IMR-90 (cell line): Measurements from ENCODE around the gene SYDE2. TPM values are rescaled to one million over a fixed set of nuclear protein-coding genes. Genes with fewer than 3 reads are reported as not detected.

Experiments used
- ATAC-seq: fragments of 200-7000 bp; cut with Tn5 transposase; 2 replicates; pipeline ENCODE4 v1.9.1; 2020; ENCODE audit warnings: low read depth, mild to moderate bottlenecking, moderate library complexity
- BruUV-seq: library from RNA; stranded (reverse); fragments of 400-500 nt; replicated peaks from 2 replicates; lab custom pipeline; 2021; lab: Mats Ljungman, UMichigan
- CTCF ChIA-PET: fragments of 300-600 bp; formaldehyde crosslinking; extraction: SDS; loops from one replicate; lab custom pipeline; 2021; ENCODE audit warnings: antibody characterized with exemption; lab: Yijun Ruan, JAX
- POLR2A ChIA-PET: fragments of 300-600 bp; sonication (Branson Sonifier 250); formaldehyde crosslinking; loops from one replicate; lab custom pipeline; 2022; ENCODE audit warnings: antibody characterized with exemption; ENCODE audit not compliant: unreplicated experiment; lab: Charles Lee
- DNase-seq: peaks from one replicate; pipeline ENCODE4 v3.0.0; 2013
- H2AFZ ChIP-seq: replicated peaks from 2 replicates; pipeline ENCODE3; 2013; ENCODE audit warnings: low read length, mild to moderate bottlenecking; ENCODE audit not compliant: poor library complexity
- H2AK5ac ChIP-seq: 2 replicates; pipeline ENCODE4 v1.6.1; 2013; ENCODE audit warnings: low read depth, low read length, inconsistent platforms
- H2AK9ac ChIP-seq: replicated peaks from 2 replicates; pipeline ENCODE3; 2013; ENCODE audit warnings: mild to moderate bottlenecking, low read depth, low read length, moderate library complexity; ENCODE audit not compliant: poor library complexity
- H2BK120ac ChIP-seq: 2 replicates; pipeline ENCODE4 v1.6.1; 2013; ENCODE audit warnings: low read depth, low read length, inconsistent platforms
- H2BK15ac ChIP-seq: 3 replicates; pipeline ENCODE4 v1.6.1; 2013; ENCODE audit warnings: low read depth, low read length, inconsistent platforms
- H2BK20ac ChIP-seq: 2 replicates; pipeline ENCODE4 v1.6.1; 2013; ENCODE audit warnings: low read depth, mild to moderate bottlenecking, inconsistent platforms, low read length, moderate library complexity
- H2BK5ac ChIP-seq: 2 replicates; pipeline ENCODE4 v1.6.1; 2013; ENCODE audit warnings: mild to moderate bottlenecking, low read depth, low read length, inconsistent platforms; ENCODE audit not compliant: poor library complexity, severe bottlenecking
- H3K14ac ChIP-seq: replicated peaks from 2 replicates; pipeline ENCODE4 v1.6.1; 2013; ENCODE audit warnings: low read depth, low read length, inconsistent platforms
- H3K18ac ChIP-seq: 2 replicates; pipeline ENCODE4 v1.6.1; 2013; ENCODE audit warnings: low read depth, low read length, control low read depth
- H3K23ac ChIP-seq: 2 replicates; pipeline ENCODE4 v1.6.1; 2013; ENCODE audit warnings: low read depth, low read length, inconsistent platforms
- H3K27ac ChIP-seq: 2 replicates; pipeline ENCODE4 v1.5.1; 2013; ENCODE audit warnings: mild to moderate bottlenecking, control low read depth, low read length; ENCODE audit not compliant: insufficient read depth
- H3K27me3 ChIP-seq: 2 replicates; pipeline ENCODE4 v1.6.1; 2013; ENCODE audit warnings: low read length; ENCODE audit not compliant: control insufficient read depth, insufficient read depth
- H3K36me3 ChIP-seq: 2 replicates; pipeline ENCODE4 v1.6.1; 2013; ENCODE audit warnings: low read length, mixed read lengths; ENCODE audit not compliant: control insufficient read depth, insufficient read depth
- H3K4ac ChIP-seq: 2 replicates; pipeline ENCODE4 v1.6.1; 2013; ENCODE audit warnings: low read depth, low read length, inconsistent platforms
- H3K4me1 ChIP-seq: 2 replicates; pipeline ENCODE4 v1.6.1; 2013; ENCODE audit warnings: low read length, mixed read lengths; ENCODE audit not compliant: control insufficient read depth, insufficient read depth
- H3K4me2 ChIP-seq: 2 replicates; pipeline ENCODE4 v1.6.1; 2013; ENCODE audit warnings: low read depth, mild to moderate bottlenecking, control low read depth, low read length, moderate library complexity
- H3K4me3 ChIP-seq: 2 replicates; pipeline ENCODE4 v1.5.1; 2013; ENCODE audit warnings: low read depth, mild to moderate bottlenecking, control low read depth, low read length, moderate library complexity; ENCODE audit not compliant: insufficient read depth
- H3K56ac ChIP-seq: 2 replicates; pipeline ENCODE4 v1.6.1; 2013; ENCODE audit warnings: low read length, inconsistent platforms; ENCODE audit not compliant: insufficient read depth; ENCODE audit errors: extremely low read depth
- H3K79me1 ChIP-seq, 2 experiments: 2 replicates each; pipeline ENCODE4 v1.6.1; 2013; ENCODE audit warnings: low read length in 2 of 2, inconsistent platforms in 1 of 2, low read depth in 1 of 2
- H3K9ac ChIP-seq: 2 replicates; pipeline ENCODE4 v1.6.1; 2013; ENCODE audit warnings: low read depth, low read length, control low read depth
- H3K9me1 ChIP-seq: 2 replicates; pipeline ENCODE4 v1.6.1; 2013; ENCODE audit warnings: low read length, inconsistent platforms; ENCODE audit not compliant: insufficient read depth
- H3K9me3 ChIP-seq: 2 replicates; pipeline ENCODE4 v1.6.1; 2013; ENCODE audit warnings: low read length; ENCODE audit not compliant: control insufficient read depth, insufficient read depth
- H4K20me1 ChIP-seq: 2 replicates; pipeline ENCODE4 v1.6.1; 2013; ENCODE audit warnings: low read length, inconsistent platforms; ENCODE audit not compliant: insufficient read depth
- H4K5ac ChIP-seq: 2 replicates; pipeline ENCODE4 v1.6.1; 2013; ENCODE audit warnings: mild to moderate bottlenecking, low read depth, low read length, control low read depth
- H4K8ac ChIP-seq, 2 experiments: 2 replicates each; pipeline ENCODE4 v1.6.1; 2013; ENCODE audit warnings: low read depth in 2 of 2, low read length in 2 of 2, control low read depth in 1 of 2, inconsistent platforms in 1 of 2
- H4K91ac ChIP-seq: 2 replicates; pipeline ENCODE4 v1.6.1; 2013; ENCODE audit warnings: low read depth, low read length, inconsistent platforms; ENCODE audit not compliant: insufficient read depth
- CEBPB ChIP-seq: IDR thresholded peaks from 2 replicates; pipeline ENCODE4 v1.6.1; 2012; ENCODE audit warnings: low read depth, low read length, improper control_type of control experiment
- CHD1 ChIP-seq: IDR thresholded peaks from 2 replicates; pipeline ENCODE4 v1.6.1; 2012; ENCODE audit warnings: low read depth, low read length, improper control_type of control experiment
- FOS ChIP-seq: fragments of 150-350 bp; IDR thresholded peaks from 2 replicates; pipeline ENCODE4 v1.6.1; 2016; ENCODE audit warnings: low read depth, low read length
- MAFK ChIP-seq: IDR thresholded peaks from 2 replicates; pipeline ENCODE4 v1.6.1; 2012; ENCODE audit warnings: low read depth, low read length, improper control_type of control experiment
- MAZ ChIP-seq: IDR thresholded peaks from 2 replicates; pipeline ENCODE4 v1.6.1; 2012; ENCODE audit warnings: low read depth, mild to moderate bottlenecking, low read length, improper control_type of control experiment, moderate library complexity, borderline replicate concordance
- MXI1 ChIP-seq: IDR thresholded peaks from 2 replicates; pipeline ENCODE4 v1.6.1; 2012; ENCODE audit warnings: low read depth, mild to moderate bottlenecking, low read length, moderate library complexity, borderline replicate concordance
- POLR2A ChIP-seq: IDR thresholded peaks from 2 replicates; pipeline ENCODE4 v1.6.1; 2012; ENCODE audit warnings: mild to moderate bottlenecking, low read depth, low read length
- RCOR1 ChIP-seq: IDR thresholded peaks from 2 replicates; pipeline ENCODE4 v1.6.1; 2012; ENCODE audit warnings: mild to moderate bottlenecking, low read length, improper control_type of control experiment; ENCODE audit not compliant: insufficient replicate concordance
- dilution Hi-C: fragments of 300-500 bp; cut with HindIII; formaldehyde crosslinking; loops from one replicate; pipeline ENCODE4 v1.14.3; 2018; ENCODE audit warnings: low sequenced_read_pairs; ENCODE audit not compliant: unreplicated experiment
- in situ Hi-C: fragments of 300-500 bp; cut with MboI; formaldehyde crosslinking; loops from 3 replicates; pipeline ENCODE4 v1.14.3; 2019; ENCODE audit warnings: low sequenced_read_pairs, inconsistent platforms, mixed read lengths
- intact Hi-C: fragments of 100-400 bp; cut with micrococcal nuclease; formaldehyde crosslinking; loops from 2 replicates; pipeline ENCODE4 v1.10.0; 2022
- polyA plus RNA-seq, 3 experiments: library from polyadenylated mRNA; depleted of rRNA; stranded (reverse); fragments of >200 nt; gene quantifications; 2 replicates each; pipeline ENCODE4 v1.2.3, GENCODE V29; 2012; ENCODE audit warnings: low replicate concordance in 1 of 3
- total RNA-seq: library from RNA; depleted of rRNA; stranded (reverse); fragments of >200 nt; gene quantifications from 2 replicates; pipeline ENCODE4 v1.2.3, GENCODE V29; 2012
- TF ChIP-seq, protein P1 (sequence below): fragments of 150-350 bp; IDR thresholded peaks from 2 replicates; pipeline ENCODE4 v1.6.1; 2017; ENCODE audit warnings: mild to moderate bottlenecking, antibody characterized with exemption, low read length, low read depth
- TF ChIP-seq, protein P2 (sequence below): fragments of 150-350 bp; IDR thresholded peaks from 2 replicates; pipeline ENCODE4 v1.6.1; 2016; ENCODE audit warnings: low read depth, mild to moderate bottlenecking, low read length, moderate library complexity, borderline replicate concordance
- TF ChIP-seq, protein P3 (sequence below): conservative IDR thresholded peaks from 2 replicates; pipeline ENCODE4 v1.5.1; 2012; ENCODE audit warnings: mild to moderate bottlenecking, low read depth, low read length, improper control_type of control experiment

SYDE2 gene
- total and polyA plus RNA-seq, 2 of the 4 experiments (the other 2 are of a cell fraction): 1.8 to 10.0 TPM

- TF ChIP-seq, protein P1, sequence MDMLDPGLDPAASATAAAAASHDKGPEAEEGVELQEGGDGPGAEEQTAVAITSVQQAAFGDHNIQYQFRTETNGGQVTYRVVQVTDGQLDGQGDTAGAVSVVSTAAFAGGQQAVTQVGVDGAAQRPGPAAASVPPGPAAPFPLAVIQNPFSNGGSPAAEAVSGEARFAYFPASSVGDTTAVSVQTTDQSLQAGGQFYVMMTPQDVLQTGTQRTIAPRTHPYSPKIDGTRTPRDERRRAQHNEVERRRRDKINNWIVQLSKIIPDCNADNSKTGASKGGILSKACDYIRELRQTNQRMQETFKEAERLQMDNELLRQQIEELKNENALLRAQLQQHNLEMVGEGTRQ: no peak
Measured at GRCh38 chr1:85244271-85245061, 43.6 kb upstream of the SYDE2 start (continued).

GRCh38 chr1:85243372-85243771 is 42.6 kb upstream of the SYDE2 start:
- Histone ChIP-seq H3K36me3 (no peaks in the 10 kb centered on the region), H2BK20ac (no peak overlapping the region), H3K4me1 (peaks cover 27% of the 10 kb centered on the region), H3K4ac (no peak overlapping the region), H2AFZ (no peak overlapping the region), H4K5ac (no peak overlapping the region), H2AK5ac (no peak overlapping the region), H3K14ac (no peak overlapping the region), H3K4me3 (no peak overlapping the region), H3K9me1 (no peaks in the 10 kb centered on the region), H3K9ac (no peak overlapping the region), H3K18ac (no peak overlapping the region), H2BK15ac (no peak overlapping the region), H2BK120ac (no peak overlapping the region), H3K79me1 (no peaks in the 10 kb centered on the region), H3K9me3 (no peaks in the 10 kb centered on the region), H4K20me1 (no peaks in the 10 kb centered on the region), H2AK9ac (no peak overlapping the region), H3K56ac (no peak overlapping the region), H3K23ac (no peak overlapping the region), H2BK5ac (peak overlapping the region; percentile 24), H4K91ac (no peak overlapping the region), H3K4me2 (no peak overlapping the region), H3K27ac (no peak overlapping the region), H3K27me3 (no peaks in the 10 kb centered on the region), H4K8ac (no peak overlapping the region; a peak in 1 of 4 replicates)
- DNase-seq: peak; percentile 34
- in situ Hi-C loops: loop anchor here (5.0 kb wide), 1 partner anchor 121 kb away; no protein-coding TSS in a partner anchor
- ATAC-seq: peak; percentile 19; the same call in 1 of the 2 replicates
- intact Hi-C loops: no loop called here
- ChIA-PET POLR2A (no interaction called here), CTCF (interaction anchor here (0.5 to 3.3 kb wide), 4 partner anchors 11 to 215 kb away, joined by 3 to 12 read pairs (median 4); no protein-coding TSS in a partner anchor)
- dilution Hi-C loops: no loop called here
- no TSS peak for BruUV-seq
- no peak for TF ChIP-seq RCOR1
- TF ChIP-seq MAZ: no peak
- no peak for TF ChIP-seq FOS
- no peak for TF ChIP-seq CHD1
- TF ChIP-seq MXI1: no peak
- no peak for TF ChIP-seq MAFK
- TF ChIP-seq CEBPB: no peak
- TF ChIP-seq, protein P2, sequence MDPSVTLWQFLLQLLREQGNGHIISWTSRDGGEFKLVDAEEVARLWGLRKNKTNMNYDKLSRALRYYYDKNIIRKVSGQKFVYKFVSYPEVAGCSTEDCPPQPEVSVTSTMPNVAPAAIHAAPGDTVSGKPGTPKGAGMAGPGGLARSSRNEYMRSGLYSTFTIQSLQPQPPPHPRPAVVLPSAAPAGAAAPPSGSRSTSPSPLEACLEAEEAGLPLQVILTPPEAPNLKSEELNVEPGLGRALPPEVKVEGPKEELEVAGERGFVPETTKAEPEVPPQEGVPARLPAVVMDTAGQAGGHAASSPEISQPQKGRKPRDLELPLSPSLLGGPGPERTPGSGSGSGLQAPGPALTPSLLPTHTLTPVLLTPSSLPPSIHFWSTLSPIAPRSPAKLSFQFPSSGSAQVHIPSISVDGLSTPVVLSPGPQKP: no peak
- TF ChIP-seq, protein P1: no peak
- no peak for TF ChIP-seq POLR2A
- TF ChIP-seq, protein P3, sequence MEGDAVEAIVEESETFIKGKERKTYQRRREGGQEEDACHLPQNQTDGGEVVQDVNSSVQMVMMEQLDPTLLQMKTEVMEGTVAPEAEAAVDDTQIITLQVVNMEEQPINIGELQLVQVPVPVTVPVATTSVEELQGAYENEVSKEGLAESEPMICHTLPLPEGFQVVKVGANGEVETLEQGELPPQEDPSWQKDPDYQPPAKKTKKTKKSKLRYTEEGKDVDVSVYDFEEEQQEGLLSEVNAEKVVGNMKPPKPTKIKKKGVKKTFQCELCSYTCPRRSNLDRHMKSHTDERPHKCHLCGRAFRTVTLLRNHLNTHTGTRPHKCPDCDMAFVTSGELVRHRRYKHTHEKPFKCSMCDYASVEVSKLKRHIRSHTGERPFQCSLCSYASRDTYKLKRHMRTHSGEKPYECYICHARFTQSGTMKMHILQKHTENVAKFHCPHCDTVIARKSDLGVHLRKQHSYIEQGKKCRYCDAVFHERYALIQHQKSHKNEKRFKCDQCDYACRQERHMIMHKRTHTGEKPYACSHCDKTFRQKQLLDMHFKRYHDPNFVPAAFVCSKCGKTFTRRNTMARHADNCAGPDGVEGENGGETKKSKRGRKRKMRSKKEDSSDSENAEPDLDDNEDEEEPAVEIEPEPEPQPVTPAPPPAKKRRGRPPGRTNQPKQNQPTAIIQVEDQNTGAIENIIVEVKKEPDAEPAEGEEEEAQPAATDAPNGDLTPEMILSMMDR: no peak
